HCT116 (cell line): ENCODE data around the gene RSPH6A. TPM values are rescaled to one million over a fixed set of nuclear protein-coding genes. Genes with fewer than 3 reads are reported as not detected.

Source experiments
- ATAC-seq: fragments of 200-7000 bp; cut with Tn5 transposase; 2 replicates; pipeline ENCODE4 v1.9.1; 2020; ENCODE audit warnings: mild to moderate bottlenecking, moderate library complexity
- BruUV-seq: library from RNA; stranded (reverse); fragments of 400-500 nt; replicated peaks from 2 replicates; lab custom pipeline; 2021; lab: Mats Ljungman, UMichigan
- CTCF ChIA-PET: fragments of 300-600 bp; sonication (Branson Sonifier 250); formaldehyde crosslinking; loops from one replicate; lab custom pipeline; 2021; ENCODE audit warnings: antibody characterized with exemption; lab: Charles Lee
- POLR2A ChIA-PET: fragments of 300-600, 350-600 bp; sonication (Branson Sonifier 250); formaldehyde crosslinking; loops from one replicate; lab custom pipeline; 2021; ENCODE audit warnings: antibody characterized with exemption; lab: Charles Lee
- RAD21 ChIA-PET, 2 experiments: fragments of 300-600 bp; sonication (Branson Sonifier 250); formaldehyde crosslinking; loops; one replicate each; lab custom pipeline; 2023; ENCODE audit warnings: low total read pairs in 2 of 2; ENCODE audit not compliant: uncharacterized antibody in 2 of 2, unreplicated experiment in 2 of 2, low non-redundant PET in 1 of 2; lab: Charles Lee
- DNase-seq: peaks from one replicate; pipeline ENCODE4 v3.0.0-alpha.2; 2010; ENCODE audit warnings: low read depth, low spot score
- H2AFZ ChIP-seq: fragments of 200-600 bp; shearing (Covaris generic), sonication (generic); 2 replicates; pipeline ENCODE4 v1.6.1; 2017; ENCODE audit warnings: low read depth, mixed run types, mixed read lengths, antibody characterized with exemption, low read length; ENCODE audit not compliant: poor library complexity, severe bottlenecking
- H3K27ac ChIP-seq: 2 replicates; pipeline ENCODE4 v1.5.1; 2012; ENCODE audit warnings: low read depth, low read length
- H3K27me3 ChIP-seq: fragments of 200-600 bp; sonication (generic); 2 replicates; pipeline ENCODE4 v1.6.1; 2016; ENCODE audit warnings: mixed run types, low read length, mixed read lengths; ENCODE audit not compliant: insufficient read depth
- H3K36me3 ChIP-seq, 2 experiments: fragments of 200-500 bp in 1 of 2; fragments of 200-600 bp in 1 of 2; sonication (Bioruptor generic) in 1 of 2; sonication (generic) in 1 of 2; 2 replicates each; pipeline versions ENCODE4 v1.5.1 to v1.6.1; 2014 to 2016; ENCODE audit warnings: low read length in 2 of 2, inconsistent platforms in 1 of 2, mixed read lengths in 1 of 2, mixed run types in 1 of 2; ENCODE audit not compliant: insufficient read depth in 2 of 2, control insufficient read depth in 1 of 2
- H3K4me1 ChIP-seq, 2 experiments: fragments of 200-600 bp in 1 of 2; sonication (generic) in 1 of 2; 2 replicates each; pipeline versions ENCODE4 v1.5.1 to v1.6.1; 2012 to 2017; ENCODE audit warnings: low read length in 2 of 2, inconsistent platforms in 1 of 2, mild to moderate bottlenecking in 1 of 2, mixed read lengths in 1 of 2, mixed run types in 1 of 2, moderate library complexity in 1 of 2; ENCODE audit not compliant: insufficient read depth in 2 of 2, control insufficient read depth in 1 of 2
- H3K4me2 ChIP-seq: fragments of 200-600 bp; sonication (generic); 2 replicates; pipeline ENCODE4 v1.6.1; 2017; ENCODE audit warnings: mixed run types, low read length, mixed read lengths
- H3K4me3 ChIP-seq, 2 experiments: fragments of 200-600 bp in 1 of 2; sonication (generic) in 1 of 2; replicated peaks in 1 of 2; 2 replicates each; pipeline ENCODE4 v1.5.1; 2011 to 2016; ENCODE audit warnings: low read length in 2 of 2, control low read depth in 1 of 2, low read depth in 1 of 2, mild to moderate bottlenecking in 1 of 2, mixed read lengths in 1 of 2, mixed run types in 1 of 2
- H3K79me2 ChIP-seq: fragments of 200-600 bp; sonication (generic); 2 replicates; pipeline ENCODE4 v1.6.1; 2017; ENCODE audit warnings: mild to moderate bottlenecking, mixed run types, low read length, moderate library complexity, mixed read lengths; ENCODE audit not compliant: insufficient read depth
- H3K9ac ChIP-seq: fragments of 200-600 bp; sonication (generic); 2 replicates; pipeline ENCODE4 v1.6.1; 2016; ENCODE audit warnings: low read length, mixed read lengths
- H3K9me2 ChIP-seq: fragments of 200-600 bp; sonication (generic), shearing (Covaris generic); 2 replicates; pipeline ENCODE4 v1.6.1; 2017; ENCODE audit warnings: mixed run types, mild to moderate bottlenecking, moderate library complexity; ENCODE audit not compliant: insufficient read depth
- H3K9me3 ChIP-seq, 2 experiments: fragments of 200-500 bp in 1 of 2; fragments of 200-600 bp in 1 of 2; sonication (Bioruptor generic) in 1 of 2; sonication (generic) in 1 of 2; 2 replicates each; pipeline ENCODE4 v1.6.1; 2014 to 2017; ENCODE audit warnings: low read length in 2 of 2, mixed read lengths in 2 of 2, inconsistent platforms in 1 of 2, low read depth in 1 of 2, mild to moderate bottlenecking in 1 of 2, mixed run types in 1 of 2, moderate library complexity in 1 of 2; ENCODE audit not compliant: control insufficient read depth in 1 of 2, insufficient read depth in 1 of 2
- H4K20me1 ChIP-seq: fragments of 200-600 bp; sonication (generic), shearing (Covaris generic); 2 replicates; pipeline ENCODE4 v1.6.1; 2017; ENCODE audit warnings: mixed run types, mild to moderate bottlenecking, moderate library complexity; ENCODE audit not compliant: insufficient read depth
- EGR1 ChIP-seq: IDR thresholded peaks from 2 replicates; pipeline ENCODE4 v1.6.1; 2012; ENCODE audit warnings: low read depth
- ELF1 ChIP-seq: IDR thresholded peaks from 2 replicates; pipeline ENCODE4 v1.6.1; 2012; ENCODE audit warnings: low read depth, borderline replicate concordance
- EZH2 ChIP-seq: fragments of 200-600 bp; sonication (generic); IDR thresholded peaks from 2 replicates; pipeline ENCODE4 v1.6.1; 2017; ENCODE audit warnings: antibody characterized with exemption, mixed run types
- EZH2phosphoT487 ChIP-seq: fragments of 200-600 bp; IDR thresholded peaks from 2 replicates; pipeline ENCODE4 v1.6.1; 2018; ENCODE audit warnings: antibody characterized with exemption, borderline replicate concordance
- JUND ChIP-seq: IDR thresholded peaks from 2 replicates; pipeline ENCODE4 v1.6.1; 2012
- POLR2AphosphoS5 ChIP-seq: IDR thresholded peaks from 2 replicates; pipeline ENCODE4 v1.6.1; 2011; ENCODE audit warnings: mild to moderate bottlenecking, low read depth, low read length, moderate library complexity
- RAD21 ChIP-seq: IDR thresholded peaks from 2 replicates; pipeline ENCODE4 v1.6.1; 2012; ENCODE audit warnings: low read depth, mild to moderate bottlenecking
- SIN3A ChIP-seq: IDR thresholded peaks from 2 replicates; pipeline ENCODE4 v1.6.1; 2012; ENCODE audit warnings: low read depth
- SRF ChIP-seq: IDR thresholded peaks from 2 replicates; pipeline ENCODE4 v1.6.1; 2012; ENCODE audit warnings: low read depth
- TCF7L2 ChIP-seq: IDR thresholded peaks from 2 replicates; pipeline ENCODE4 v1.7.0; 2011; ENCODE audit warnings: borderline replicate concordance, inconsistent platforms; ENCODE audit not compliant: insufficient read depth, insufficient read length; ENCODE audit errors: extremely low read depth
- YY1 ChIP-seq: IDR thresholded peaks from 2 replicates; pipeline ENCODE4 v1.6.1; 2011; ENCODE audit warnings: low read length, low read depth, moderate library complexity, mild to moderate bottlenecking; ENCODE audit not compliant: insufficient replicate concordance; ENCODE audit errors: extremely low read depth
- ZFX ChIP-seq: fragments of 450-650 bp; IDR thresholded peaks from 2 replicates; pipeline ENCODE4 v1.6.1; 2017
- ZNF274 ChIP-seq: fragments of 200-500 bp; sonication (Bioruptor generic); IDR thresholded peaks from 2 replicates; pipeline ENCODE4 v1.6.1; 2014; ENCODE audit warnings: mild to moderate bottlenecking, low read depth, low read length, inconsistent platforms
- intact Hi-C: fragments of 100-400 bp; cut with micrococcal nuclease; formaldehyde crosslinking; loops from 2 replicates; pipeline ENCODE4 v1.10.0; 2022
- total RNA-seq: library from RNA; stranded (reverse); gene quantifications from one replicate; pipeline ENCODE4 v1.2.1, GENCODE V29; 2021; ENCODE audit not compliant: unreplicated experiment
- TF ChIP-seq, protein P1 (sequence below): IDR thresholded peaks from 2 replicates; pipeline ENCODE4 v1.6.1; 2012; ENCODE audit warnings: low read depth
- TF ChIP-seq, protein P2 (sequence below), 3 experiments: fragments of 200-600 bp in 1 of 3; sonication (generic) in 1 of 3; IDR thresholded peaks in 2 of 3; conservative IDR thresholded peaks in 1 of 3; 2 replicates each; pipeline ENCODE4 v1.5.1; 2012 to 2017; ENCODE audit warnings: low read depth in 2 of 3, low read length in 2 of 3, antibody characterized with exemption in 1 of 3, borderline replicate concordance in 1 of 3, control low read depth in 1 of 3, mild to moderate bottlenecking in 1 of 3, mixed read lengths in 1 of 3, mixed run types in 1 of 3, moderate library complexity in 1 of 3; ENCODE audit not compliant: insufficient read depth in 1 of 3
- TF ChIP-seq, protein P3 (sequence below): IDR thresholded peaks from 2 replicates; pipeline ENCODE4 v1.6.1; 2012
- TF ChIP-seq, protein P4 (sequence below): IDR thresholded peaks from 2 replicates; pipeline ENCODE4 v1.6.1; 2012

Gene RSPH6A
- total RNA-seq, 1 experiment from 2014 or later: 0.57 TPM

GRCh38 chr19:45864629-45865082 is 49.5 kb upstream of the RSPH6A start:
- ChIA-PET POLR2A (interaction anchor here (1.3 to 2.9 kb wide), 4 partner anchors 8 to 155 kb away, joined by 3 to 24 read pairs (median 8); partner anchors contain the start of gene IRF2BP1), CTCF (interaction anchor here (0.7 to 3.6 kb wide), 12 partner anchors 16 to 213 kb away, joined by 3 to 45 read pairs (median 6); partner anchors contain the start of genes IRF2BP1, MYPOP and SIX5), RAD21 (interaction anchor here (0.7 to 1.3 kb wide), 3 partner anchors 16 to 48 kb away, joined by 4 read pairs; no protein-coding TSS in a partner anchor)
- Histone ChIP-seq H2AFZ (no peak overlapping the region), H3K27me3 (no peaks in the 10 kb centered on the region), H3K9ac (peak overlapping the region; percentile 66), H3K36me3 (peaks cover 6% of the 10 kb centered on the region in 2 experiments; a peak in 2 of 4 replicates), H3K9me3 (no peaks in the 10 kb centered on the region), H3K79me2 (peaks cover 33% of the 10 kb centered on the region), H3K4me1 (peaks cover 11 to 35% of the 10 kb centered on the region in 2 experiments), H3K4me3 (peak overlapping the region; percentile 91 to 93), H3K4me2 (peak overlapping the region; percentile 81), H3K27ac (peak overlapping the region; percentile 61; the same call in 1 of the 2 replicates), H3K9me2 (no peaks in the 10 kb centered on the region), H4K20me1 (no peaks in the 10 kb centered on the region)
- no TSS peak for BruUV-seq
- no peak for ATAC-seq
- no peak for DNase-seq
- no peak for TF ChIP-seq EGR1
- no peak for TF ChIP-seq ELF1
- TF ChIP-seq SIN3A: no peak
- no peak for TF ChIP-seq EZH2
- TF ChIP-seq JUND: no peak
- TF ChIP-seq TCF7L2: no peak
- no peak for TF ChIP-seq EZH2phosphoT487
- TF ChIP-seq RAD21: no peak
- TF ChIP-seq, protein P1, sequence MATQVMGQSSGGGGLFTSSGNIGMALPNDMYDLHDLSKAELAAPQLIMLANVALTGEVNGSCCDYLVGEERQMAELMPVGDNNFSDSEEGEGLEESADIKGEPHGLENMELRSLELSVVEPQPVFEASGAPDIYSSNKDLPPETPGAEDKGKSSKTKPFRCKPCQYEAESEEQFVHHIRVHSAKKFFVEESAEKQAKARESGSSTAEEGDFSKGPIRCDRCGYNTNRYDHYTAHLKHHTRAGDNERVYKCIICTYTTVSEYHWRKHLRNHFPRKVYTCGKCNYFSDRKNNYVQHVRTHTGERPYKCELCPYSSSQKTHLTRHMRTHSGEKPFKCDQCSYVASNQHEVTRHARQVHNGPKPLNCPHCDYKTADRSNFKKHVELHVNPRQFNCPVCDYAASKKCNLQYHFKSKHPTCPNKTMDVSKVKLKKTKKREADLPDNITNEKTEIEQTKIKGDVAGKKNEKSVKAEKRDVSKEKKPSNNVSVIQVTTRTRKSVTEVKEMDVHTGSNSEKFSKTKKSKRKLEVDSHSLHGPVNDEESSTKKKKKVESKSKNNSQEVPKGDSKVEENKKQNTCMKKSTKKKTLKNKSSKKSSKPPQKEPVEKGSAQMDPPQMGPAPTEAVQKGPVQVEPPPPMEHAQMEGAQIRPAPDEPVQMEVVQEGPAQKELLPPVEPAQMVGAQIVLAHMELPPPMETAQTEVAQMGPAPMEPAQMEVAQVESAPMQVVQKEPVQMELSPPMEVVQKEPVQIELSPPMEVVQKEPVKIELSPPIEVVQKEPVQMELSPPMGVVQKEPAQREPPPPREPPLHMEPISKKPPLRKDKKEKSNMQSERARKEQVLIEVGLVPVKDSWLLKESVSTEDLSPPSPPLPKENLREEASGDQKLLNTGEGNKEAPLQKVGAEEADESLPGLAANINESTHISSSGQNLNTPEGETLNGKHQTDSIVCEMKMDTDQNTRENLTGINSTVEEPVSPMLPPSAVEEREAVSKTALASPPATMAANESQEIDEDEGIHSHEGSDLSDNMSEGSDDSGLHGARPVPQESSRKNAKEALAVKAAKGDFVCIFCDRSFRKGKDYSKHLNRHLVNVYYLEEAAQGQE: no peak
- no peak for TF ChIP-seq SRF
- TF ChIP-seq ZNF274: no peak
- TF ChIP-seq YY1: no peak
- TF ChIP-seq, protein P2, sequence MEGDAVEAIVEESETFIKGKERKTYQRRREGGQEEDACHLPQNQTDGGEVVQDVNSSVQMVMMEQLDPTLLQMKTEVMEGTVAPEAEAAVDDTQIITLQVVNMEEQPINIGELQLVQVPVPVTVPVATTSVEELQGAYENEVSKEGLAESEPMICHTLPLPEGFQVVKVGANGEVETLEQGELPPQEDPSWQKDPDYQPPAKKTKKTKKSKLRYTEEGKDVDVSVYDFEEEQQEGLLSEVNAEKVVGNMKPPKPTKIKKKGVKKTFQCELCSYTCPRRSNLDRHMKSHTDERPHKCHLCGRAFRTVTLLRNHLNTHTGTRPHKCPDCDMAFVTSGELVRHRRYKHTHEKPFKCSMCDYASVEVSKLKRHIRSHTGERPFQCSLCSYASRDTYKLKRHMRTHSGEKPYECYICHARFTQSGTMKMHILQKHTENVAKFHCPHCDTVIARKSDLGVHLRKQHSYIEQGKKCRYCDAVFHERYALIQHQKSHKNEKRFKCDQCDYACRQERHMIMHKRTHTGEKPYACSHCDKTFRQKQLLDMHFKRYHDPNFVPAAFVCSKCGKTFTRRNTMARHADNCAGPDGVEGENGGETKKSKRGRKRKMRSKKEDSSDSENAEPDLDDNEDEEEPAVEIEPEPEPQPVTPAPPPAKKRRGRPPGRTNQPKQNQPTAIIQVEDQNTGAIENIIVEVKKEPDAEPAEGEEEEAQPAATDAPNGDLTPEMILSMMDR (IDR thresholded peaks at IDR 0.05 in 2 of 3, conservative IDR thresholded peaks at IDR 0.05 in 1 of 3; ENCODE audit: borderline replicate concordance in 1 of 3, insufficient read depth in 1 of 3, low read depth in 2 of 3, low read length in 2 of 3): no peak
- no peak for TF ChIP-seq ZFX
- TF ChIP-seq, protein P3, sequence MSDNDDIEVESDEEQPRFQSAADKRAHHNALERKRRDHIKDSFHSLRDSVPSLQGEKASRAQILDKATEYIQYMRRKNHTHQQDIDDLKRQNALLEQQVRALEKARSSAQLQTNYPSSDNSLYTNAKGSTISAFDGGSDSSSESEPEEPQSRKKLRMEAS: no peak
- TF ChIP-seq, protein P4, sequence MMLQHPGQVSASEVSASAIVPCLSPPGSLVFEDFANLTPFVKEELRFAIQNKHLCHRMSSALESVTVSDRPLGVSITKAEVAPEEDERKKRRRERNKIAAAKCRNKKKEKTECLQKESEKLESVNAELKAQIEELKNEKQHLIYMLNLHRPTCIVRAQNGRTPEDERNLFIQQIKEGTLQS: no peak
- no peak for TF ChIP-seq POLR2AphosphoS5
- intact Hi-C loops: loop anchor here (1.0 kb wide), 1 partner anchor 19 kb away; no protein-coding TSS in a partner anchor
